OCI-LY1 (cell line): ENCODE data around the gene SRP9.

Source experiments
- H2AFZ ChIP-seq: fragments of 200-600 bp; sonication (generic), shearing (Covaris generic); 2 replicates; pipeline ENCODE4 v1.6.0; 2014; ENCODE audit warnings: antibody characterized with exemption, mild to moderate bottlenecking, low read length
- H3F3A ChIP-seq: fragments of 200-600 bp; sonication (generic), shearing (Covaris generic); 2 replicates; pipeline ENCODE4 v1.6.0; 2014; ENCODE audit warnings: mild to moderate bottlenecking, antibody characterized with exemption, low read length, moderate library complexity; ENCODE audit not compliant: insufficient read depth
- H3K27ac ChIP-seq: fragments of 200-600 bp; sonication (generic); 2 replicates; pipeline ENCODE4 v1.5.1; 2014; ENCODE audit warnings: low read length, mixed run types, mild to moderate bottlenecking, low read depth; ENCODE audit not compliant: poor library complexity, severe bottlenecking
- H3K27me3 ChIP-seq: fragments of 200-600 bp; sonication (generic); 2 replicates; pipeline ENCODE4 v1.6.0; 2014; ENCODE audit warnings: antibody characterized with exemption, mild to moderate bottlenecking, low read length, moderate library complexity; ENCODE audit not compliant: insufficient read depth
- H3K36me3 ChIP-seq: fragments of 200-600 bp; sonication (generic); 2 replicates; pipeline ENCODE4 v1.6.1; 2014; ENCODE audit warnings: mild to moderate bottlenecking, antibody characterized with exemption, low read length, moderate library complexity, mixed read lengths; ENCODE audit not compliant: insufficient read depth
- H3K4me1 ChIP-seq: fragments of 200-600 bp; sonication (generic); 2 replicates; pipeline ENCODE4 v1.5.1; 2014; ENCODE audit warnings: mild to moderate bottlenecking, low read length, moderate library complexity; ENCODE audit not compliant: insufficient read depth, severe bottlenecking
- H3K4me2 ChIP-seq: fragments of 200-600 bp; sonication (generic), shearing (Covaris generic); 2 replicates; pipeline ENCODE4 v1.6.1; 2014; ENCODE audit warnings: low read length
- H3K4me3 ChIP-seq: fragments of 200-600 bp; sonication (generic); 2 replicates; pipeline ENCODE4 v1.5.1; 2014; ENCODE audit warnings: low read length, low read depth, mild to moderate bottlenecking, mixed read lengths; ENCODE audit not compliant: poor library complexity, severe bottlenecking
- H3K79me2 ChIP-seq: fragments of 200-600 bp; shearing (Covaris generic); 2 replicates; pipeline ENCODE4 v1.6.1; 2016; ENCODE audit warnings: mixed run types, low read length, mixed read lengths; ENCODE audit not compliant: insufficient read depth
- H3K9ac ChIP-seq: fragments of 200-600 bp; sonication (generic), shearing (Covaris generic); 2 replicates; pipeline ENCODE4 v1.6.1; 2014; ENCODE audit warnings: mild to moderate bottlenecking, low read length, mixed read lengths
- H3K9me2 ChIP-seq: fragments of 200-600 bp; sonication (generic), shearing (Covaris generic); 2 replicates; pipeline ENCODE4 v1.6.1; 2014; ENCODE audit warnings: low read depth, mild to moderate bottlenecking, low read length, mixed read lengths
- H3K9me3 ChIP-seq: fragments of 200-600 bp; shearing (Covaris generic); 2 replicates; pipeline ENCODE4 v1.6.1; 2014; ENCODE audit warnings: low read length, mixed read lengths
- H4K20me1 ChIP-seq: fragments of 200-600 bp; sonication (generic), shearing (Covaris generic); 2 replicates; pipeline ENCODE4 v1.6.0; 2016; ENCODE audit warnings: mild to moderate bottlenecking, low read length; ENCODE audit not compliant: insufficient read depth
- CTCF ChIP-seq: fragments of 200-600 bp; sonication (generic), shearing (Covaris generic); IDR thresholded peaks from 2 replicates; pipeline ENCODE4 v1.5.1; 2017; ENCODE audit warnings: mild to moderate bottlenecking, antibody characterized with exemption, low read length, moderate library complexity, mixed read lengths
- EZH2 ChIP-seq: fragments of 200-600 bp; sonication (generic), shearing (Covaris generic); IDR thresholded peaks from 2 replicates; pipeline ENCODE4 v1.8.0; 2017; ENCODE audit warnings: borderline replicate concordance, mixed run types, mild to moderate bottlenecking, antibody characterized with exemption, low read length, moderate library complexity, mixed read lengths

SRP9 gene

GRCh38 chr1:225763716-225764548 is 13.7 kb upstream of the SRP9 start:
- no peaks in the 10 kb centered on the region for H3K36me3 ChIP-seq
- no peaks in the 10 kb centered on the region for H3K4me1 ChIP-seq
- no peak overlapping the region for H3K4me2 ChIP-seq
- H3K27ac ChIP-seq: no peak overlapping the region
- no peaks in the 10 kb centered on the region for H3K9me3 ChIP-seq
- H2AFZ ChIP-seq: no peak overlapping the region
- H3K27me3 ChIP-seq: no peaks in the 10 kb centered on the region; the same call in 1 of the 2 replicates
- H3K9me2 ChIP-seq: no peaks in the 10 kb centered on the region
- no peaks in the 10 kb centered on the region for H3K79me2 ChIP-seq
- no peaks in the 10 kb centered on the region for H3F3A ChIP-seq
- TF ChIP-seq EZH2 (no peak), CTCF (no peak)
- H3K9ac ChIP-seq: no peak overlapping the region
- H4K20me1 ChIP-seq: no peaks in the 10 kb centered on the region
- no peak overlapping the region for H3K4me3 ChIP-seq

GRCh38 chr1:225765982-225766674 is 11.5 kb upstream of the SRP9 start:
- Histone ChIP-seq H4K20me1 (no peaks in the 10 kb centered on the region), H3K9ac (no peak overlapping the region), H3K4me1 (no peaks in the 10 kb centered on the region), H3K79me2 (no peaks in the 10 kb centered on the region), H3K4me3 (no peak overlapping the region), H3K4me2 (no peak overlapping the region), H2AFZ (no peak overlapping the region), H3K36me3 (no peaks in the 10 kb centered on the region), H3K27ac (no peak overlapping the region), H3K27me3 (no peaks in the 10 kb centered on the region; the same call in 1 of the 2 replicates), H3K9me2 (no peaks in the 10 kb centered on the region), H3F3A (no peaks in the 10 kb centered on the region), H3K9me3 (no peaks in the 10 kb centered on the region)
- TF ChIP-seq CTCF (no peak), EZH2 (no peak)

- H3F3A ChIP-seq: no peaks in the 10 kb centered on the region
- no peak overlapping the region for H3K27ac ChIP-seq
- H2AFZ ChIP-seq: no peak overlapping the region
- no peak overlapping the region for H3K4me2 ChIP-seq
- H3K27me3 ChIP-seq: no peaks in the 10 kb centered on the region; the same call in 1 of the 2 replicates
- H3K9me2 ChIP-seq: no peaks in the 10 kb centered on the region
- no peak overlapping the region for H3K9ac ChIP-seq
- H3K36me3 ChIP-seq: no peaks in the 10 kb centered on the region
- H3K4me3 ChIP-seq: no peak overlapping the region
- H3K79me2 ChIP-seq: no peaks in the 10 kb centered on the region
- TF ChIP-seq CTCF (no peak), EZH2 (no peak)
- no peaks in the 10 kb centered on the region for H3K4me1 ChIP-seq
- no peaks in the 10 kb centered on the region for H3K9me3 ChIP-seq
- H4K20me1 ChIP-seq: no peaks in the 10 kb centered on the region
These were observed 10.5 kb upstream of the SRP9 start for GRCh38 chr1:225766967-225767633.
